Measurements from ENCODE around the gene ZIC5.

ZIC5 gene

DNA sequence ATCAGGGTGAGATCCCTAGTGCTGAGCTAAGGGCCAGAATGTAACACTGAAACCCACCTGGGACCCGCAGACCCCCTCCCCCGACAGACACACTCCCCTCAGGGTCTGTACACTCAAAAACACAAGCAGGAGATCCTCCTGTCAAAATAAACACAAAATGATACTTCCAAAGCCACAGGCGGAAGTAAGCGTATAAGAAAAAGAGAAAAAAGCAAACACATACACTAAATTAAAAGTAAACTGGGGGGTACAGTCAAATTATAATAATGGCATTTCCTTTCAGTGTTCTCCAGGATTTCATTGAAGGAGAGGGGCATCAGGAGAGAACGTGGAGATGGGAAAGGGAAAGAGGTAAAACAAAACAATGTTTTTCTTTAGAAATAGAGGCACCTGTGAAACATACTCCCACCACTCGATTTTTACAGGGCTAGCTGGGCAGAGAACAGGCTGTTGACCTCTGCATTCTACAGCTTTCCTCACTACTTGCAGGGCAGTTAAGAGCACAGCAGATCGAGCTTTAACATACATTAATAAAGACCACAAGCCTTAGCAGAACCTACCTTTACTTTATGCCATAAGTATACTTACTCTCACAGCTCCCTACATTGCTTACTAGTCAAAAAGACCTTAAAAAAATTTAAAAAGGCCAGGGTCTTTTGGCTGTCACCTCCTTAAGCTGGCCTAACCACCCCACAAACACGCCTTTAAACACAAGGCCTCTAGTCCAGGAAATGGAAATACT is 5.3 kb downstream of the ZIC5 start:
- Histone ChIP-seq H3K4me1 (ENCODE audit: control insufficient read depth, insufficient read depth, low read length, unreplicated experiment) (no peaks in the 10 kb centered on the region), H3K27me3 (ENCODE audit: insufficient read depth, low read length) (peaks cover 87% of the 10 kb centered on the region), H3K27ac (ENCODE audit: low read depth, low read length) (no peak overlapping the region), H2AFZ (ENCODE audit: low read length, unreplicated experiment) (no peak overlapping the region), H3K4me3 (ENCODE audit: low read depth, low read length) (no peak overlapping the region), H3K79me2 (ENCODE audit: control insufficient read depth, insufficient read depth, low read length, unreplicated experiment) (no peaks in the 10 kb centered on the region), H3K36me3 (ENCODE audit: insufficient read depth, low read length) (no peaks in the 10 kb centered on the region)

DNA sequence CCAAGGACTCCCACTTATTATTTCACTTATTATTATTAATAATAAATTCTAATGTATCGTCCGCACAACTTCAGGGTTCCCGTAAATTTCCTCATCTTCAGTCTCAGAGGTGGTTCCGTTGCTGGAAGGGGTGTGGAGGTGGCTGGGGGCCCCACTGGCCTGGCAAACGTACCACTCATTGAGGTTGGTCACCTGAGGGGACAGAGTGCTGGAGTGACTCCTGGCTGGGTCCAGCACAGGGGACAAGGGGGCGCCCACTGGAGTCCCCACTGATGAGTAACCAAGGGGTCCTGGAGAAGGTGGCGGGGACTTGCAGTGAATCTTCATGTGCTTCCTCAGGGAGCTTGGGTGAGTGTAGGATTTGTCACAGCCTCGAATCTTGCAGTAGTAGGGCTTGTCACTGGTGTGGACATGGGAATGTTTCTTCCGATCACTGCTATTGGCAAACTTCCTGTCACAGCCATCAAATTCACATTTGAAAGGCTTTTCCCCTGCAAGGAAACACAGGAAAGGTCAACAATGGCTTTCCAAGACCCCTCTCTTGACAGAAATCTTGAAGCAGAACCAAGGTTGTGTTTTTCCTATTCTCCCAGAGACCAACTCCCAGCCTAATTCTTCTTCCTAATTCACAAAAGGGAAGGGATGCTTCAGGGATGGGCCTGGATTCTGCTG is 6.1 kb downstream of the ZIC5 start:
- H3K27ac ChIP-seq (ENCODE audit: low read depth, low read length): no peak overlapping the region
- no peaks in the 10 kb centered on the region for H3K4me1 ChIP-seq (ENCODE audit: control insufficient read depth, insufficient read depth, low read length, unreplicated experiment)
- no peaks in the 10 kb centered on the region for H3K79me2 ChIP-seq (ENCODE audit: control insufficient read depth, insufficient read depth, low read length, unreplicated experiment)
- H3K4me3 ChIP-seq (ENCODE audit: low read depth, low read length): no peak overlapping the region
- peaks cover 92% of the 10 kb centered on the region for H3K27me3 ChIP-seq (ENCODE audit: insufficient read depth, low read length)
- no peaks in the 10 kb centered on the region for H3K36me3 ChIP-seq (ENCODE audit: insufficient read depth, low read length)
- H2AFZ ChIP-seq (ENCODE audit: low read length, unreplicated experiment): no peak overlapping the region

DNA sequence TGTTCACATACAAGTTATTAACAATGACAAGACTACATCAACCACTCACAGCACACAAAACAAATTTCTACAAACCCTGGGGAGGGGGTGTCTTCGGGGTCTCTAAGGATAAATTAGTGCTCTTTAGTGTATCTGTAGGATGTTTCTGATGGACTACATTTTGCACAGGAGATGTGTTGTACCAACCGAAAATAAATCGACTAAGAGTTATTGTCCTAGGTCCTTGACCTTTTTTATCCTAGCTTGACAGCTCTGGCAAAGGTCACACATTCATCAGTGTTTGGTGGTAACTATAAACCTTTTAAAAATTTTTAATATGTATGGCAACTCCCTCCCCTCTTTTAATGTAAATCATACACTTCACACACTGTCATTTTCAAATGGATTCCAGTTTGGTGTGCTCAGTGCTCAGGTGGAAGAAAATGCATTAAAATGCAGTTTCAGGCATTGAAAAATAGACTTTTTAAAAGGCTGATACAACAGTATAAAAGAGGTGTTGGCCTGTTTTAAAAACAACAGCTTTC is 7.7 kb downstream of the ZIC5 start:
- H3K4me3 ChIP-seq (ENCODE audit: low read depth, low read length): no peak overlapping the region
- no peaks in the 10 kb centered on the region for H3K4me1 ChIP-seq (ENCODE audit: control insufficient read depth, insufficient read depth, low read length, unreplicated experiment)
- no peaks in the 10 kb centered on the region for H3K36me3 ChIP-seq (ENCODE audit: insufficient read depth, low read length)
- H3K79me2 ChIP-seq (ENCODE audit: control insufficient read depth, insufficient read depth, low read length, unreplicated experiment): no peaks in the 10 kb centered on the region
- H3K27ac ChIP-seq (ENCODE audit: low read depth, low read length): no peak overlapping the region
- peaks cover 93% of the 10 kb centered on the region for H3K27me3 ChIP-seq (ENCODE audit: insufficient read depth, low read length)
- H2AFZ ChIP-seq (ENCODE audit: low read length, unreplicated experiment): no peak overlapping the region

DNA sequence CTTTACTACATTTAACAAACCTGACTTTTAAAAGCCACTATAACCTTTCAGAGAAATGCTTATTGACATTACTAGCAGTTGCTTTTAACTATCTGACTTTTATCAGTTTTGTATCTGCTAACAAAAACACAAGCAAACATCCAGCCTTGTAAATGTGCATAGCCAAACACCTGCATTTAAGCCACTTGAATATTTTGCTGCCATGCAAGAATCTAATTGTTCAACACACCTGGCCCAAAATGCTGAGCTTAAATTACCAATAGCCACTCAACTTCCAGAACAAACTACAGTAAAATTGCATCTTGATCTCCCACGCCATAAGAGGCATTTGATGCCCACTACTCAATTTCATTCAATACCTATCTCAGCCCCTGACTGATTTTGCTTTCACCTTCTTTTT is 9.3 kb downstream of the ZIC5 start:
- no peaks in the 10 kb centered on the region for H3K4me1 ChIP-seq (ENCODE audit: control insufficient read depth, insufficient read depth, low read length, unreplicated experiment)
- H3K79me2 ChIP-seq (ENCODE audit: control insufficient read depth, insufficient read depth, low read length, unreplicated experiment): no peaks in the 10 kb centered on the region
- H2AFZ ChIP-seq (ENCODE audit: low read length, unreplicated experiment): no peak overlapping the region
- no peaks in the 10 kb centered on the region for H3K36me3 ChIP-seq (ENCODE audit: insufficient read depth, low read length)
- no peak overlapping the region for H3K4me3 ChIP-seq (ENCODE audit: low read depth, low read length)
- peaks cover 93% of the 10 kb centered on the region for H3K27me3 ChIP-seq (ENCODE audit: insufficient read depth, low read length)
- no peak overlapping the region for H3K27ac ChIP-seq (ENCODE audit: low read depth, low read length)

DNA sequence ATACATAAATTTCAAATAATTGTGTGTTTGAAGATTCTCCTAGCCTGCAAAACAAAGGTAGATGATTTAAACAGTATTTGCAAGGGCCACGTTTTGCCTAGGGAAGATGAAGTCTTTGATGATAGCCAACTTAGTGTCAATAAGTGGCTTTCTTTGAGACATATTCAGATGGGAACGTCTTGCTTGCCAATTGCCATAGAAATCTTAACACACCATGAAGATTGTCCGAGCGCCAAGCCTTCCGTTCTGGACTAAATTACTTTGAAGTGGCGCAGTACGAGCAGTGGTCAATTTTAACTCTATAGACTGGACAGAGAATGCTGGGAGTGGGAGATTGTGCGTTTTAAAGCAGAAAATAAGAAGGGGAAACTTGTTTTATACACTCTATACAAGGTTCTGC is 9.9 kb downstream of the ZIC5 start:
- Histone ChIP-seq H3K79me2 (ENCODE audit: control insufficient read depth, insufficient read depth, low read length, unreplicated experiment) (no peaks in the 10 kb centered on the region), H3K27me3 (ENCODE audit: insufficient read depth, low read length) (peaks cover 94% of the 10 kb centered on the region), H3K27ac (ENCODE audit: low read depth, low read length) (no peak overlapping the region), H3K36me3 (ENCODE audit: insufficient read depth, low read length) (no peaks in the 10 kb centered on the region), H2AFZ (ENCODE audit: low read length, unreplicated experiment) (no peak overlapping the region), H3K4me3 (ENCODE audit: low read depth, low read length) (no peak overlapping the region), H3K4me1 (ENCODE audit: control insufficient read depth, insufficient read depth, low read length, unreplicated experiment) (no peaks in the 10 kb centered on the region)

DNA sequence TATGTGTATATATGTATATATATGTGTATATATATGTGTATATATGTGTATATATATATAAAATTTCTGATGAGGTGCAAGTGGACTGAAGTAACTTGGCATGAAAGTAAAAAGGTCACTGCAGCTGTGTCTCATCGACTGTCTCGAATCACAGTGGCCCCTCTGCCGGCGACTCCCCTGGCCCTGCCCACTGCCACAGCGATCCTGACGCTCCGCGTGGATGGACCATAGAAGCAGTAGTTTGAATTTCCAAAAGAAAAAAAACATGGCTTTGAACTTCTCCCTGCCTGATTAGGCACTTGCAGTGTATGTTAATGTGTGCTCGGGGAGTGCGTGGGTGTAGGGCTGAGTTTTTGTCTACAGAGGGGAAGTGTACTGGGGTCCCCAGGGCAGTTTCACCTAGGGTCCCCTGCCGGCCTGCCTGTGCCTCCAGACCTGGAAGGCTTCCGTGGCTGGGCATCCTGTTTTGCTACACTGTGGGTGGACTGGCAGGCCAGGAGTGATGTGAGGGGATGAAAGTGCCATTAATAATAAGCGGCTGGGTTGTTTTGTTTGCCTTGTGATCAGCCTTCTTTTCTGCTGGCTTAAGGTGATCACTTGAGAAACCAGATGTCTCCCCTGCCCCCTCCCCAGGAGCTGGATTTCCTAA is 10.8 kb downstream of the ZIC5 start:
- Histone ChIP-seq H3K36me3 (ENCODE audit: insufficient read depth, low read length) (no peaks in the 10 kb centered on the region), H3K27ac (ENCODE audit: low read depth, low read length) (no peak overlapping the region), H3K79me2 (ENCODE audit: control insufficient read depth, insufficient read depth, low read length, unreplicated experiment) (no peaks in the 10 kb centered on the region), H3K4me1 (ENCODE audit: control insufficient read depth, insufficient read depth, low read length, unreplicated experiment) (no peaks in the 10 kb centered on the region), H2AFZ (ENCODE audit: low read length, unreplicated experiment) (no peak overlapping the region), H3K4me3 (ENCODE audit: low read depth, low read length) (no peak overlapping the region), H3K27me3 (ENCODE audit: insufficient read depth, low read length) (peaks cover 94% of the 10 kb centered on the region)

DNA sequence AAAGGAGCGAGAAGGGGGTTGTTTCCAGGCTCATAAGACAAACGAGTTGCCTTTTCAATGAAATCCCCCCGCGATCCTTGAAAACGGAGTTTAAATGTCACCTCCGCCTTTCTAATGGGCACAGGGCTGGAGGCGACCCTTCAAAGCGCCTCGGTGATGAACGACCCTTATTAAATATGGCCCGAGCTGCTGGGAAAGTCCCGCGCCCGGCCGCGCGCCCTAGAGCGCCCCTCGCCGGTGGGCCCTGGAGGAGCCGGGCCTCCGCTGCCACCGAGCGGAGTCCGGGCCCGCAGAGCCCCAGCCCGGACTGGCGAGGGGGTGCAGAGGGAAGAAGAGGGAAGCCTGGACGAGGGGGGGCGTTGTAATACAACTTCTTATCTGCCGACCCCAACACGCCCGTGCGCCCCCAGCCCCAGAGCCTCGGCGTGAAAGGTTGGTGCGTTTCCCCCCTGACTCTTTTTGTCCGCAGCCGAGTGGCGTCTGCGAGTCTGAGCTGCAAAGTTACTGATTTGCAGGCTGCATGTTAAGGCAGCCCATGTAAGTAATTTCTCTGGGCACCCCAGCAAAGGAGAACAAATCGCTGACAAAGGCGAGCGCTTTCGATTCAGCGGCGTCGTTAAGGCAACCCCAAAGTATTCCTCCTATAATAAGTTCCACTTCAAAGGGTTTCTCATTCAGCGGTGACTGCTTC is 11.9 kb downstream of the ZIC5 start:
- H3K4me3 ChIP-seq (ENCODE audit: low read depth, low read length): peak overlapping the region; percentile 71
- no peaks in the 10 kb centered on the region for H3K79me2 ChIP-seq (ENCODE audit: control insufficient read depth, insufficient read depth, low read length, unreplicated experiment)
- no peaks in the 10 kb centered on the region for H3K36me3 ChIP-seq (ENCODE audit: insufficient read depth, low read length)
- H3K27ac ChIP-seq (ENCODE audit: low read depth, low read length): no peak overlapping the region
- H2AFZ ChIP-seq (ENCODE audit: low read length, unreplicated experiment): no peak overlapping the region
- H3K4me1 ChIP-seq (ENCODE audit: control insufficient read depth, insufficient read depth, low read length, unreplicated experiment): no peaks in the 10 kb centered on the region
- peaks cover 97% of the 10 kb centered on the region for H3K27me3 ChIP-seq (ENCODE audit: insufficient read depth, low read length)

DNA sequence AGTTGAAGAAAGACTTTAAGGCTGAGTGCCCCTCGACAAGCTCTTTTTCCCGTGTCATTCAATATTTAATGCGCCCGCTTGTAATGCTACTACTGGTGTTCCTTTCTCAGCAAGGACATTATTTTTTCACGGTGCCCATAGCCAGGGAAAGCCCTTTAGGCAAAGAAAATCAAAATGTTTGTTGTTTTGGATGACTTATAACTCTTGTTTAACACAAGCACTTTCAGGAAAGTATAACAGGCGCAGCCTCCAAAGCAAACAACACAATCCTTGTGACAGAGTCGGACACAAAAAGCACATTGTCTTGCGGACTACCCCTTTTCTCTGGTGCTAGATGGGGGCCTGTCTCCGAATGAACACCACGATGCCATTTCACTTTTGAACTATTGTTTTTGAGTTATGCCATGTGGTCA is 12.4 kb downstream of the ZIC5 start:
- Histone ChIP-seq H3K27me3 (ENCODE audit: insufficient read depth, low read length) (peaks cover 97% of the 10 kb centered on the region), H3K4me1 (ENCODE audit: control insufficient read depth, insufficient read depth, low read length, unreplicated experiment) (no peaks in the 10 kb centered on the region), H3K36me3 (ENCODE audit: insufficient read depth, low read length) (no peaks in the 10 kb centered on the region), H2AFZ (ENCODE audit: low read length, unreplicated experiment) (no peak overlapping the region), H3K79me2 (ENCODE audit: control insufficient read depth, insufficient read depth, low read length, unreplicated experiment) (no peaks in the 10 kb centered on the region), H3K27ac (ENCODE audit: low read depth, low read length) (no peak overlapping the region), H3K4me3 (ENCODE audit: low read depth, low read length) (peak overlapping the region; percentile 71)

DNA sequence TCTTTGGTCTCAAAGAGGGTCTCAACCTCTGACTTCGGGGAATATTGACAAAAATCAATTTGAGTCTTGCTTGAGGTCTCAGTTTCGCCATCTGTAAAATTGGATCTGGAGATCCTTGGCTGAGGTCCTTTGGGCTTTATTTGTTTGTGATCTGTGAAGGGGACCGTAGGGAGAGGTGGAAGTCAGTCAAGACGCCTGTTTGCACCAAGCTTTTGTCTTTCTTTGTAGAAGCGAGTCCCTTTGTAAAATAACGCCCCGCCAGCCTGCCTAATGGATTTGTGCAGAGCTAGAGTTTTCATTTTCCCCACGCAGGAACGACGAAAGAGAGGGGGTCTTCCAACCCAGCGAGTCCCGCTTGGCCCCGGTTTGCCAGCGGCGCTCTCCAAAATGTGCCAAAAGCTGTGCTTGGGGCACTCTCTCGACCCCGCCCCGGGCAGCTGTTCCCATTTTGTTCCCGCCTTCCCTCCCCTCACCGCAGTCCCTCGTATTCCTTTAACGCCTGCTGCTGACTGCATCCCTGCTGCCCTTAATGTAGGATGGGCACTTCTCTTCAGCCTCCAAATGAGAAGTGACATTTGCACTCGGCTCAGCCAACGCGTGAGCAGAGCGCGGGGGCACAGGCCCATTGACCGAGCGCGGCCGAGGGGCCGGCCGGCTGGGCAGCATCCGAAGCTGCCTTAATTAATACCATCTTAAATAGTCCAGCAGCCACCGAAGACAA is 13.0 kb downstream of the ZIC5 start:
- no peak overlapping the region for H3K27ac ChIP-seq (ENCODE audit: low read depth, low read length)
- H3K4me3 ChIP-seq (ENCODE audit: low read depth, low read length): no peak overlapping the region
- no peak overlapping the region for H2AFZ ChIP-seq (ENCODE audit: low read length, unreplicated experiment)
- H3K4me1 ChIP-seq (ENCODE audit: control insufficient read depth, insufficient read depth, low read length, unreplicated experiment): no peaks in the 10 kb centered on the region
- peaks cover 97% of the 10 kb centered on the region for H3K27me3 ChIP-seq (ENCODE audit: insufficient read depth, low read length)
- no peaks in the 10 kb centered on the region for H3K79me2 ChIP-seq (ENCODE audit: control insufficient read depth, insufficient read depth, low read length, unreplicated experiment)
- no peaks in the 10 kb centered on the region for H3K36me3 ChIP-seq (ENCODE audit: insufficient read depth, low read length)

All from ACC112 (cell line).